GM20431 (cell line): ENCODE results near the gene HES1.
"Not testable (repeated sequence)": the region's sequence is repeated elsewhere in the genome, so short reads cannot be mapped to it uniquely, and the experiment has no call there.

Experiments used
- in situ Hi-C: fragments of 300-500 bp; cut with MseI, MboI; formaldehyde crosslinking; loops from one replicate; pipeline ENCODE4 v1.15.0; 2020; ENCODE audit warnings: low sequenced_read_pairs; ENCODE audit not compliant: unreplicated experiment

Gene HES1

GRCh38 chr3:194139071-194139813, 3.3 kb downstream of the HES1 start:
- in situ Hi-C loops: loop anchor here (25.0 kb wide), 1 partner anchor 352 kb away; no protein-coding TSS in a partner anchor

DNA sequence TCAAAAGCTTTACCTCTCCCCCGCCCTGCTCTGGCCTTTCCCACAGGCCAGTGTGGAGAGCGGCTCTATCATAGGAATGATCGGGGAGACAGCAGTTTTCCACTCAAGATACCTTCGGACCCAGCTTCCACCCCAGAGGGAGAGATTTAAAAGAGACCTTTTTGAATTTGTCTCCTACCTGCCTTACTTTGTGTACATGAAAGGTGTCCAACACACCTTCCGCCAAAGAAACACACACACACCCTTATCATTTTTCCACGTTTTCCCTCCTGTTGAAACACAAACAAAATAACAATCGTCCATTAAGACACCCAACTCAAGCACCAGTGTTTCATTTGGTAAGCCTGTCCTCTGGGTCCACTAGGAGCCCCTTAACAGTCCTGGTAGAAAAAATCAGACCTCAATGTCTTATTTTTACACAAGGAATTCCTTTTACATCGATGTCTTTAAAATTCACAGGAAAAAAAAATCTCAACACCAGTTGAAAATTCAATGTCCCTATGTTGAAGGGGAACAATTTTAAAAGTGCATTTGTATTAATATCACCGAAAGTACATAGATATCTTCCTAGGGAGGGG, 4.0 kb downstream of the HES1 start:
- in situ Hi-C loops: loop anchor here (25.0 kb wide), 1 partner anchor 353 kb away; no protein-coding TSS in a partner anchor

- in situ Hi-C loops: loop anchor here (25.0 kb wide), 1 partner anchor 353 kb away; no protein-coding TSS in a partner anchor
Observed at GRCh38 chr3:194140520-194141414, 4.8 kb downstream of the HES1 start.

DNA sequence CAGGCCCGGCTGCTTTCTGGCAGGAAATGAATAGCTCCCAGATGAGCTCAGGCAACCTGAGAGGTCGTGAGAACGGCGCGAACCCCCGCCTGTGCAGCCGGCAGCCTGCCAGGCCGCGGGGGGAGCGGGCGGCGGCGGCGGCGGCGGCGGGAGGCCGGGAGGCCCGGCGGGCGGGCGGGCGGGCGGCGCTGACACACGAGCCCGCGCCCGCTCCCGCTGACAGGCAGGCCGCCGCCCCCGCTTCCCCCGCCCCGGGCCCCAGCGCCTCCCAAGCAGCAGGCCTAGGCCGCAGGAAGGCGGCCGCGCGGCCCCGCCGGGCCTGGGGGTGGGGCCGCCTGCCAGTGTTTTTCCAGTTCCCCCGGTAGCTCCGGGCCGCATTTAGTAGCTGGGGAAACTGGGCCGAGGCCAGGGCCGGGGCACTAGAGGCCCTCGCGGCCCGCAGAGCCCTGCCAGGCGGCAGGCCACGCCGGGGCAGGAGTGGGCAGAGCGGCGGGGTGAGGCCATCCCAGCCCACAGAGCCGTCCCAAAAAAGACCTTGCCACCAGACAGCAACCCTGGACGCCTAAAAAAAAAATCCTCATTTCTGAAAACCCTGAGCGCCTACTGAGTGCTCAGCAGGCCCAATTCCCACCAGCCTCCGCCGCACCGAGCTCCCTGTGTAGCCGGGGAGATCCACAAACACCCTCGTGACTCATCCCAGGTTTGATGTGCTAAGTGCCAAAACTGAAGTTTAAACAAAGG, 5.6 kb downstream of the HES1 start:
- in situ Hi-C loops: loop anchor here (25.0 kb wide), 1 partner anchor 354 kb away; no protein-coding TSS in a partner anchor

DNA sequence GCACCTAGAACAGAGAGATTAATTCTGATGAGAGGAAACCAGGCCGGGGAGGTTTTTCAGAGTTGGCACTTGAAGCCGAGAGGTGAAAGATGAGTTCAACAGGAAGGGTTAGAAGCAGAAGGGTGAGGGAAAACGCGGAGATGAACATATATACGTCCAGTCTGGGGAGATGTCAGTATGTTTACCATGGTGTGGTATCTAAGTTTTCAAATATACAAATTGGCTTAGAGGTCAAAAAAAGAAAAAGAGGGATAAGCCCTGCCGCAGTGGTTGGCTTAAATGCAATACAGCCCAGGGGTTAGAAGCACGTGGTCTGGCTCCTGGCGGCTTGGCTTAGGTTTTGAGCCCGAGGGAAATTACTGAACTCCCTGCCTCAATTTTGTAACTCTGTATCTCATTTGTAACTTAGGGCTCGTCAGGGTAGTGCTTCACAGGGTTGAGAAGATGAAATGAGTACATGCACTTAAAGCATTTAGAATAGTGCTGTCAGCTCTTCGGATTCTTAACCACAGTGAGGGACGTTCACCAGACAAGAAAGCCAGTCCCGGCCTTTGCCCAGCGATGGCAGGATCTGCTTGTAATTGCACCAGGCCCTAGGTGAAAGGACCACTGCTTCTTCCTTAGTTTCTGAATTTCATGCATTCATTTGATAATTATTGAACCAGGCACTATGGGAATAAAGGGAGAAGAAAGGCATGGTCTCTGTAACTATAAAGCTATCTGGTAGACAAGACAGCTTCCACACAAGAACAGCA, 6.4 kb downstream of the HES1 start:
- in situ Hi-C loops: loop anchor here (25.0 kb wide), 1 partner anchor 355 kb away; no protein-coding TSS in a partner anchor

GRCh38 chr3:194145702-194146101, 9.8 kb downstream of the HES1 start:
- in situ Hi-C loops: loop anchor here (25.0 kb wide), 1 partner anchor 358 kb away; no protein-coding TSS in a partner anchor

DNA sequence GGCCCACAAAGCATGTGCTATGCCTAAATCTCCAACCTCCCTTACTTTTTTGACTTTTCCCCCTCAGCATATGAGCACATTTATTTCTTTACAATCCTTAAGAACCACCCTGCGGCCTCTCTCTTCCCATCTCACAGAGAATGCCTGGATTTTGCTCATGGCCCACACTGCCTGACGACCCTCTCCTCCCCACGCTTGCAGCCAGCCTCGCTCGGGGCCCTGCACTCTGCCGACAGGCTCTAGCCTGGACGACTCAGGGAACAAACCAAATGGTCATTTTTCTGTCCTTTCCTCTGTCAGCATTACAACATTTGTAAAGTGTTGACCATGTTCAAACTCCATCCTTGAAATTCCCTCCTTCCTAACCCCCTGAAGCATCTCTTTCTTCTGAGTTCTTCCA, 11.7 kb downstream of the HES1 start:
- in situ Hi-C loops: loop anchor here (25.0 kb wide), 1 partner anchor 360 kb away; no protein-coding TSS in a partner anchor

GRCh38 chr3:194148383-194148782, 12.4 kb downstream of the HES1 start:
- in situ Hi-C loops: loop anchor here (25.0 kb wide), 1 partner anchor 361 kb away; no protein-coding TSS in a partner anchor

DNA sequence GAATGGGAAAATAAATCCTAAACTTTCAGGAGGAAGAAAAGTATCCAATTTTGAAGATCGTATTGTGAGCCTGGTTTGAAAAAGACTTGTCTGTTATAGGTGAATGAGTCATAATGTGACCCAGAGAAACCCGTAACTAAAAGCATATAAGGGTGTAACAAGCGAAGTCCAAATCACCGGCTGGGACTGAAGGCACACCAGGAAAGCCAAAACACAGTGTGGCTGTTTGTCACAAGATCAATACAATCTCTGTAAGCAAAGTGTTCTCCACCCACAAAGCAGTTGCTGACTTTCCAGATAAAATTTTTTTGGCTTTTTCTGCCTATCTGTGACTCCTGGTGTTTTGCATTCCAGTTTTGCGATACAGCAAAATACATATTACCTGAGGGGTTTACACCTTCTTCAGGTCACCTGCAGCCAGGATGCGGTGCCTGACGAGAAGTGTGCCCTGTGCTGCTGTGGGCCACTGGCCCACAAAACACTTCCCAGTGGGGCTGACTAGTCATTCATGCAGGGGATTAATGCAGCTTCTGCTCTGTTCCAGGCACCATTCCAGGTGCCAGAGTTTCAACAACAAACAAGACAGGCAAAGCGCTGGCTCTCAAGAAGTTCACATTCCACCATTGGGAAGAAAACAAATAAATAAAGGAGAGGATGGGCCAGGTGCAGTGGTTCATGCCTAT, 14.4 kb downstream of the HES1 start:
- in situ Hi-C loops: no loop called here

GRCh38 chr3:194150935-194151302, 15.0 kb downstream of the HES1 start:
- in situ Hi-C loops: not testable (repeated sequence)

DNA sequence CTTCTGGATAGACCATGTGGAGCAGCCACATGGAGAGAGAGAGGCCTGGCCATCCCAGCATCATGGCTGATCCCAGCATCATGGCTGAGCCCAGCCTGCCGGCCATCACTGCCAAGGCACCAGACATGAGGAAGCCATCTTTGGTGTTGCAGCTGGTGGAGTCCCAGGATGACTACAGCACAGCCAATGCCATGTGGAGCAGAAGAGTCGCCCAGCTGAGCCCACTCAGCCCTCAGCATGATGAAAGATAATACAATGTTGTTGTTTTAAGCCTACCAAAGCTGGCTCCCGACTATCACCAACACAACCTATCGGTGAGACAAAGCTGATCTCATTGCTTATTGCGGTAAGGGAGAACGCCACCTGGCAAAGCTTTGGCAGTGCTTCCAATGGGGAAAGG, 18.4 kb downstream of the HES1 start:
- in situ Hi-C loops: no loop called here

GRCh38 chr3:194156095-194156494, 20.1 kb downstream of the HES1 start:
- in situ Hi-C loops: no loop called here

DNA sequence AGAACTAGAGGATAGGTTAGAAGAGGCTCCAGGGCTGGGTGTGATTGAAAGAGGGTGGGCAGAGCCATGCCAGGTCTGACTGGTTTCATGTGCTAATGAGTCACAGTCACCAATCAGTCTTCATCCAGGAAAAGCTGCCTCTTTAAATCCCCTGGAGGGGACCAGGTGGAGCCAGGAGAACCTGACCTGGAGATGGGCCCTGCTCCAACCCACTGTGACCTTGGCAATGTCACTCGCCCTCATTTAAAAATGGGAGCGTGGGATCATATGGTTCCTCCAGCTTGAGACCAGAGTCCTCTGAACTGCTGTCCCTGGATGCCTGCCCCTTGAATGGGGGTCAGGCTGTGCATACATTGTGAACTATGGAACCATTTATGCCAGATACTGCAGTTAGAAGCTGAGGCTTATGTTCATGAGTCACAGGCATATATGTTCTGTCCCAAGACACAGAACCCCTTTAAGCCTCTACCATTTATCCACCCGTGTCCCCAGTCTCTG, 23.0 kb downstream of the HES1 start:
- in situ Hi-C loops: no loop called here

DNA sequence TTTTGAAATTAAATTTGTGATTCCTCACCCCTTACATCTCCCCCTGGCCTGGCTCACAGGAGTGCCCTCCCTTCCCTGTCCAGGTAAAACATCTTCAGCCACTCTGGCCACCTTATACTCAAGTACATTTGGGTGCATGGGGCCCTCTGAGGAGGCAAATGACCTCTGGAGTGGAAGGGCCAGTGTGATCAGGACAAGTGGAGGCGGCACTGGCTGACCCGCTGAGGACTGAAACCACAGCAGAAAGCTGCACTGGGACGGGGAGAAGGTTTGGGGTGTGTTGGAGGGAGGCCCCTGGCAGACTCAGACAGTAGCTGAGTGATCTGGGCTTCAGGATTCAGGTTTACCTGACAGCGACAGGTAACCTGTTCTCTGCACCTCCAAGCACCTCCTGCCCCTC, 24.2 kb downstream of the HES1 start:
- in situ Hi-C loops: no loop called here

- in situ Hi-C loops: no loop called here
Observed at GRCh38 chr3:194161131-194162045, 25.4 kb downstream of the HES1 start.

GRCh38 chr3:194162070-194162678, 26.2 kb downstream of the HES1 start:
- in situ Hi-C loops: no loop called here
